ENCODE data around the gene IDUA.

DNA sequence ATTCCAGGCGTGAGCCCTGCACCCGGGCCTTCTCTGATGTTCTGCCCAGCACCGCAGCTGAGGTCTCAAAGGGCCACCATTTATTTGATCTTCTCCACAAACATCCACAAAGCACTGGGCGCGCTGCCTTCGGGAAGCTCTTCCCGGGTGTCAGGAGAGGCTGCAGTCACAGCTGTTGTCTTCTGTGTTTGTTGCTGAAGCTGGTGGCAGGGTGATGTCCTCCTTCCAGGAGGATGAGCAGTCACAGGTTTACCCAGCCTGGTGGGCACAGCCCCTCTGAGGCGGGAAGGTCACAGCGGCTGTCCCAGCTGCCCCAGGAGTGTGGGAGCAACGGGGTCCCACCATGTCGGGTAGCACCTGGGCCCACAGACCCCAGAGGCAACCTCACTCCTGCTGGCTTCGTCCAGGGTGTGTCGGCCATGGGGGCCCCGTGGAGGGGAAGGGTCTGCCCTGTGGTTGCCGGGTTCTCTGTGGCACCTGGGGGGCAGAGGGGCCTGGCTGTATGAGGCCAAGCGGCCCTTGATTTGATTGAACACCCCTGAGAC is 52.2 kb downstream of the IDUA start:
- TF ChIP-seq CTCF (IDR thresholded peaks at IDR 0.05) (no peak), POLR2A (IDR thresholded peaks at IDR 0.05) (no peak)
